GM18909 (cell line): ENCODE results near the gene AQP6.

Experiments used
- ATAC-seq: cut with Tn5 transposase; IDR thresholded peaks from one replicate; pipeline ENCODE4 v1.9.1; 2021; ENCODE audit warnings: mild to moderate bottlenecking; ENCODE audit not compliant: unreplicated experiment, poor library complexity

Gene AQP6

GRCh38 chr12:49972641-49973360 lies at the start of gene AQP6:
Gene AQP6 (plus strand): TSS chr12:49972947. CDS start chr12:49973174, 227 bp downstream.
- no peak for ATAC-seq

GRCh38 chr12:49923035-49923644 lies 49.6 kb upstream of the AQP6 start:
- no peak for ATAC-seq

- no peak for ATAC-seq
These were observed 48.7 kb upstream of the AQP6 start for GRCh38 chr12:49923880-49924556.

- no peak for ATAC-seq
These were observed 48.0 kb upstream of the AQP6 start for GRCh38 chr12:49924628-49925246.

- ATAC-seq: no peak
These were observed 47.1 kb upstream of the AQP6 start for GRCh38 chr12:49925433-49926204.

DNA sequence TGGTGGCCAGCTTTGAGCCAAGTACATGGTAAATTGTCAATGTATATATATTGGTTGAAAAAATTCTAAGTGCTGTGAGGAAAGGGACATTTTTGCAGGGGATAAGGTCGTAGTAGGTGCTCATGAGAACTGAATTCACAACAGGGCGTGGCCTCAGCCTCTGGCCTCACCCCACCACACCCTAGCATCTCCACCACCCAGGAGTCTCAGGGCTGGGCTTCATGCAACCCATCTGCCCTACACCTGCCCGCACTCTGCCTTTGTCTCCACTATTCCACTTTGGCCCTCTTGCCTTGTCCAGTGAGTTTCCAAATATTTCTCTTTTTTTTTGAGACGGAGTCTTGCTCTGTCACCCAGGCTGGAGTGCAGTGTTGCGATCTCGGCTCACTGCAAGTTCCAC lies 44.3 kb upstream of the AQP6 start:
- no peak for ATAC-seq

- no peak for ATAC-seq
These were observed 43.2 kb upstream of the AQP6 start for GRCh38 chr12:49929581-49929980.

DNA sequence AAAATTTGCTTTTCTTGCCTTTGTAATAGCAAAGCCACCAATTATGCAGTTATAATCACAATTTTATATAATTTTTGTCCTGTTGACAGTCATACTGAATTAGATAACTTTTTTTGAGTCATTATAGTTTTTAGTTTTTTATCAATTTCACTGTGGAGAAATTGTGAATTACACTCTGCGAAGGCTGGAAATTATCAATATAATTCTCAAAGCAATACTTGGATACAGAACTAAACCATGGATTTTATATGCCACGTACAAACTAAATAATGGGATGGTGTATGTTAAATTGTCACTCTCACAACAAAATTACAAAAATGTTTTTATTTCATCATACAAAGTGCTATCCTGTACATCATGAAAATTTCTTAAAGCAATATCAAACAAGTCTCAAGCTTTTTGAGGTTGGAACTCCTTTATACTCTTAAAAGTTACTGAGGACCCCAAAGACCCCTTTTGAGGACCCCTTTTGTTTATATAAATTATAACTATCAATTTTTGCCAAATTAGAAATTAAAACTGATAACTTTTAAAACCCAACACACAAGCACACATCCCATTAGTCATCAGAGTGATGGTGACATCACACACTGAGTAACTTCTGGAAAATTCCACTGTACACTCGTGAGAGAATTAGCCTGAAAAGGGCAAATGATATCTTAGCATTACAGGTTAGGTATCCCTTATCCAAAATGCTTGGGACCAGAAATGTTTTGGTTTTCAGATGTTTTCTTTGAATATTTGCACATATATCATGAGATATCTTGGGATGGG lies 42.0 kb upstream of the AQP6 start:
- no peak for ATAC-seq

GRCh38 chr12:49932023-49932422 lies 40.7 kb upstream of the AQP6 start:
- no peak for ATAC-seq

- no peak for ATAC-seq
These were observed 40.1 kb upstream of the AQP6 start for GRCh38 chr12:49932533-49933130.

DNA sequence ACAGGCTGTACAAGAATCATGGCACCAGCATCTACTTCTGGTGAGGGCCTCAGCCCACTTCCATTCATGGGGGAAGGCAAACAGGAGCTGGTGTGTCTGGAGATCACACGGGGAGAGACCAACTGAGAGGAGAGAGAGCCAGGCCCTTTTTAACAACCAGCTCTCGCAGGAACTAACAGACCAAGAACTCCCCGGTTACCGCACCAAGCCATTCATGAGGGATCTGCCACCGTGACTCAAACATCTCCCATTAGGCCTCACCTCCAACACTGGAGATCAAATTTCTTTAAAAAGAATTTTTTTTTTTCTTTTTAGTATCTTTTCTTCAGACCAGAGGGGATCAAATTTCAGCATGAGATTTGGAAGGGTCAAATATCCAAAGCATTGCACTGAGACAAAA lies 39.0 kb upstream of the AQP6 start:
- no peak for ATAC-seq

GRCh38 chr12:49934505-49934904 lies 38.2 kb upstream of the AQP6 start:
- ATAC-seq: no peak

DNA sequence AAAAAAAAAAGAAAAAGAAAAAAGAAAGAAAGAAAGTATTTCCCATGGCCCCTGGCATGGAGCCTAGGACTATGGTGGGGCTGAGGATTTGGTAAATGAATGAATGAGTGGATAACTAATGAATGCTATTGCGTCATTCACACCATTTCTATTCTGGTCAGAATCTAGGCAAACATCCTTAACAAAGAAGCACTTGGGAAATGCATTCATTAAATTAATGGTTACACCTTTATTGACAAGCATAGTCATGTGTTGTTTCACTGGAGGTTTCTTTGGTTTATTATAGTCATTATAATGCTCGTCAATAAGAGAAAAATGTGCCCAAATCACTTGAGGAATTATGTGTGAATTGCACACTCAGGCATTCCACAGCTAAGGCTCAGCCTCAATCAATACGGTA lies 35.8 kb upstream of the AQP6 start:
- ATAC-seq: no peak

DNA sequence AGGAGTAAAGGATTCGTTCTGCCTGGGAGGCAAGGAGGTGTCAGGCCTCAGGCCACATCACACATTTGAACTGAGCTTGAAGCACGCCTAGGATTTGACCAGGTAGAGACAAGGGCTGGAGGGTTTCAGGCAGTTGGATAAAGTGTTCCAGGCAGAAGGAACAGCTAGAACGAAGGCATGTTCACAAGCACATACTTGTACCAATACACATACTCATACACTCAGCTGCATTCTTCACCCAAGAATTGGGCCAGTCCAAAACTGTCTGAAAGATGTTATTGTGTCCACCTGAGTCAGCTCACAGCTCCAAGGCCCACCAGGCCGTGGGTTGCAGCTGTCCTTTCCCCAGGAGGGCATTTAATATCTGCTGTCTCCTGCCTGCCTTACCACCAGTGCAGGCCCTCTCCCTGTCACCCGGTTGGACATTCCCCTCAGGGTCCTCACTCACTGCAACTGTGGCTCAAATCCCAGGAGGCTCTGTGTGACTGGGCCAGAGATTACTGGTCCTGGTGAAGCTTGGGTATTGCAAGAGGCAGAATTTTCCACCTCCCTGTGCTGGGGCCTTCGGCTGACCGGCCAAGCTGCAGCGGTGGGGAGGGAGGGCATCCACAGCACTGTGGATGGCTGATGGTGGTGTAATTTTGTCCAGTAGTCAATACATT lies 35.0 kb upstream of the AQP6 start:
- ATAC-seq: no peak

DNA sequence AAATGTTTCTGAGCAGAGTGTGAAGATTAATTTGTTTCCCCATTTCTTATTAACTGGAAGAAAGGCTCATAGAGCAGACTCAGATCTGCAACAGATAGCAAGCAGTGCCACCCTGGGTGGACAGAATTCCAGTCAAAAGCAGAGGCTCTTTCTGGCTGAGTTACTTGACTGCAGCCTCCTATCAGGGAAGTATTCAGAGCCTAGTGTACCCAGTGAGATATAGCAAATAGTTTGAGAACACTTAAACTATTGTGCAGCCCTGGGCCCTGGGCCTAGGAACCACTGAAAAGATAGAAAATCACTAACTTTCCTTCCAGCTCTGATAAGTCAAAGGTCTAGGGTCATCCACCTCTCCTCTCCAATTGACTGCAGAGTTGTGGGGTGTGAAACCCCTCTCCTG lies 33.4 kb upstream of the AQP6 start:
- no peak for ATAC-seq

DNA sequence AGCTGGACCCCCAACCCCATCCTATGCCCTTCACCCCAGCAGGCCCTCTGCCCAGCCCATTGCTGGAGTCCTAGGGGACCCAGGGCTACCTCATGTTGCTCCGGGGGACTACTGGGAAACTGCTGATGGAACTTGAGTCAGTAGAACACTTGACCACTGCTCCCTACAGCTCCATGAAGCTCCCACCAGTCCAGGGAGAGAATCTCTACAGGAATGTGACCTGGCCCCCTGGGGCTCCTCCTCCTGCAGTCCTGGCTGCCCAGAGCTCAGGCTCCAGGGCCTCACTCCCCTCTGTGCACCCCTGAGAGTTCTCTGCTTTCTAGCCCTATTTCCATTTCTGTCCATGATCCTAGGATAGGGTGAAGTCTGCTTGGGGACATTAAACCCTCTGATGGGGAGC lies 33.0 kb upstream of the AQP6 start:
- no peak for ATAC-seq

DNA sequence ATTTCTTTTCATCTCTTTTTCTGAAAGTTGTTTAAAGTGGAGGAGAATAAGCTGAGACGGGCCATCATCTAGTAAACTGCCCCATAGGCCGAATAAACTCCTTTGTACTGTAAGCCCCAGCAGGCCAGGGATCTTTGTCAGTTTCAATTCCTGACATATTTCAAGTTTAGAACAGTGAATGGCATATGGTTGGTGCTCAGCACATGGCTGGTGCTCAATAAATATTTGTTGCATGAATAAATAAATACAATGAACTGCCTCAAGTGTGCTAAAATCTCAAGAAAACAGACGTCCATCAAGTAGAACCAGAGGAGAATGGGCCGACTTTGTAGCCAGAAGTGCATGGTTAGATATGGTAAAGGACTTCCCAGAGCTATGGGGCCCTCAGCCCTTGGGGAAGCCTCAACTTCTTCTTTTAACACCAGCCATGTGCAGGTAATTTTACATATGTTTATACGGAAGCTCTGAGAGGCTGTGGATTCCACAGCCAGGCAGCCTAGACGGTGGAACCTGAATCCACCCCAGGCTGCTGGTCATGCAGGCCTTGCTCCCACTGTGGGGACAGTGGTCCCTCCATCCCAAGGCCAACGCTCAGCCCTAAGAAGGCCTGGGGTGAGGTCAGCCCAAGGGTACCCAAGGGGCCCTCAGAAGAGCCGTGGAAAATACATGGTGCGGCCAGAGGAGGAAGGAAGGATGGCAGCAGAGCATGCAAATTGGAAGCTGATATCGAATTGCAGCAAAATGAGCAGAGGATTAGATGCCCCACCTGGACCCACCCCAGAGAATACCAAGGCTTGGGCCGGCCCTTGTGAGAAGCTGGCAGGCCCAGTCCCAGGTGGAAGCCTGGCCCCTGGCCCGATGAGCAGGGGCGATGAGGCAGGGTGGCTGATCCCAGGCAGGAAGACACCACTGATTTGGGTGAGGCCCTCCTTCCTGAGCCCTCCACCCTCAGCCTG lies 30.9 kb upstream of the AQP6 start:
- ATAC-seq: no peak

DNA sequence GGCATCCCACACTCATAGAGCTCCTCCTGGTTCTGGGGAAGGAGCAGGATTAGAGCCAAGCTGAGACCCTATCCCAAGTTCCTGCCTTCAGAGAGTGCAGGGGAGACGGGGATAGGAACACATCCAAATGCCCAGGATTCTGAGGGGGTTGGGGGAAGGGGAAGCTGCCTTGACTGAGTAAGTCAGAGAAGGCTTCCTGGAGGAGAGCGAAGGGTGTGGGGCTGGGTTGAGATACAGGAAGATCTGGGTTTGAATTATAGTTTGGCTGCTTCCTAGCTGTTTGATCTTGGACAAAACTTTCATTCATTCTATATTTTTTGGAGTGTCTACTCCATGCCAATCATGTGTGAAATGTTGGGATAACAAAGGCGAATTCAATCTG lies 30.2 kb upstream of the AQP6 start:
- ATAC-seq: no peak
